ENCODE measurements around the gene LYRM7. TPM values are rescaled to one million over a fixed set of nuclear protein-coding genes. Genes with fewer than 3 reads are reported as not detected.
A peak's percentile ranks its signal among the peaks of the same experiment; 100 is the strongest.
"Not testable (repeated sequence)": the region's sequence is repeated elsewhere in the genome, so short reads cannot be mapped to it uniquely, and the experiment has no call there.

LYRM7 gene
- total RNA-seq (2014; rRNA removed; shearing (Covaris generic)): 4.5 and 9.3 TPM in 2 replicates

DNA sequence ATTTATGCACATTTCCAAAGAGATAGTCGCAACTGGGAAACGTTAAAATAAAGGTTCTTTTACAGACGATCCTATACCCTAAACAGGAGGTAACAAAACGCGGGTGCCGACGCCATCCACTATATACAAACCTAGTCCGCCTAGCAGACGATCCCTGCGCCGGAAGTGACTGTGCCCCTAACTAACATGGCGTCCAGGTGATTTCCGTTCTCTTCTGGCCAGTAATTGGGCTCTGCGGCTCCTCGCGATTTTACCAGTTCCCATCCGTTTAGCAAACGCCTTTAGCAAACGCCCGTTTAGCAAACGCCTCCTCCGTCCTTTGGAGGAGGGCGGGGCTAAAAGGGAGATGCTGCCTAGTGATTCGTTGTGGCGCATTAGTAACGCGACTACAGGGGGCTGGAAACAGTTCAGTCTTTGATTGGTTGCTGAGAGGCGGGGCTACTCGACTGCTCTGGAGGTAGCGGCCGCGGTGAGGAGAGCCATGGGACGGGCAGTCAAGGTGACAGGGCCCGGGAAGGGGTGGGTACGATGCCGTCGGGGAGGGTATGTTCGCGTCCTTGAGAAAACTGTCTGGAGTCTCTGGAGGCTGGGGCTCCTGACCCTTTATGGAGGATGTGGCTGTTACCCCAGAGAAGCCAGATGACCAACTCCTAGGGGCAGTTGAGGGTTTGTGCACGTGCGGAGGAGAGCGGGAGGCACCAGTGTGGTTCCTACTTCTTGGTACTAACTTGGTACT, at the start of gene LYRM7:
Gene LYRM7 (plus strand): TSS at position 405 of the 736 bp plus-strand sequence. CDS start 77 bp downstream, at position 482.
- DNase-seq: peak; percentile 83
- Histone ChIP-seq H3K4me3 (ENCODE audit: insufficient read depth, low read depth, low read length) (peak within 1 kb of the TSS; percentile 74), H3K27me3 (ENCODE audit: control insufficient read depth, insufficient read depth, low read length) (no peaks in the 10 kb centered on the region), H3K36me3 (replicated peaks; ENCODE audit: control insufficient read depth, insufficient read depth, low read length) (no peaks in the 10 kb centered on the region)

DNA sequence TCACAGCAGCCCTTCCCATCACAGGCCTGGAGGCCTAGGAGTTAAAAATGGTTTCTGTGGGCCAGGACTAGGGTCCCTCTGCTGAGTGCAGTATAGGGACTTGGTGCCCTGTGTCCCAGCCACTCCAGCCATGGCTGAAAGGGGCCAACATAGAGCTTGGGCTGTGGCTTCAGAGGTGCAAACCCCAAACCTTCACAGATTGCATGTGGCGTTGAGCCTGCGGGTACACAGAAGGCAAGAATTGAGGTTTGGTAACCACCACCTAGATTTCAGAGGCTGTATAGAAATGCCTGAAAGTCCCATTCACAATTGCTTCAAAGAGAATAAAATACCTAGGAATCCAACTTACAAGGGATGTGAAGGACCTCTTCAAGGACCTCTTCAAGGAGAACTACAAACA, 43.5 kb upstream of the LYRM7 start:
- H3K27me3 ChIP-seq (ENCODE audit: control insufficient read depth, insufficient read depth, low read length); DNase-seq; H3K36me3 ChIP-seq (replicated peaks; ENCODE audit: control insufficient read depth, insufficient read depth, low read length); H3K4me3 ChIP-seq (ENCODE audit: insufficient read depth, low read depth, low read length): not testable (repeated sequence)

DNA sequence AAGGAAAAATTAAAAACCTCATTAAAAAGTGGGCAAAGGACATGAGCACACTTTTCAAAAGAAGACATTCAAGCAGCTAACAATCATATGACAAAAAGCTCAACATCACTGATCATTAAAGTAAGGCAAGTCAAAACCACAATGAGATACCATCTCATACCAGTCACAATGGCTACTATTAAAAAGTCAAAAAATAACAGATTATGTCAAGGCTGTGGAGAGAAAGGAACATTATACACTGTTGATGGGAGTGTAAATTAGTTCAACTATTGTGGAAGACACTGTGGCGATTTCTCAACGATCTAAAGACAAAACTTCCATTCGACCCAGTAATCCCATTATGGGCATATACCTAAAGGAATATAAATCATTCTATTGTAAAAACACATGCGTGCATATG, 41.4 kb upstream of the LYRM7 start:
- DNase-seq: no peak
- H3K36me3 ChIP-seq (replicated peaks; ENCODE audit: control insufficient read depth, insufficient read depth, low read length): no peaks in the 10 kb centered on the region

DNA sequence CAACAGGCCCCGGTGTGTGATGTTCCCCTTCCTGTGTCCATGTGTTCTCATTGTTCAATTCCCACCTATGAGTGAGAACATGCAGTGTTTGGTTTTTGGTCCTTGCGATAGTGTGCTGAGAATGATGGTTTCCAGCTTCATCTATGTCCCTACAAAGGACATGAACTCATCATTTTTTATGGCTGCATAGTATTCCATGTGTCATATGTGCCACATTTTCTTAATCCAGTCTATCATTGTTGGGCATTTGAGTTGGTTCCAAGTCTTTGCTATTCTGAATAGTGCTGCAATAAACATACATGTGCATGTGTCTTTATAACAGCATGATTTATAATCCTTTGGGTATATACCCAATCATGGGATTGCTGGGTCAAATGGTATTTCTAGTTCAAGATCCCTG, 37.7 kb upstream of the LYRM7 start:
- not testable (repeated sequence) for DNase-seq; H3K4me3 ChIP-seq (ENCODE audit: insufficient read depth, low read depth, low read length)

More for the DNA sequence above, 41.4 kb upstream of the LYRM7 start:
- Histone ChIP-seq H3K4me3 (ENCODE audit: insufficient read depth, low read depth, low read length) (no peak overlapping the region), H3K27me3 (ENCODE audit: control insufficient read depth, insufficient read depth, low read length) (no peaks in the 10 kb centered on the region)

DNA sequence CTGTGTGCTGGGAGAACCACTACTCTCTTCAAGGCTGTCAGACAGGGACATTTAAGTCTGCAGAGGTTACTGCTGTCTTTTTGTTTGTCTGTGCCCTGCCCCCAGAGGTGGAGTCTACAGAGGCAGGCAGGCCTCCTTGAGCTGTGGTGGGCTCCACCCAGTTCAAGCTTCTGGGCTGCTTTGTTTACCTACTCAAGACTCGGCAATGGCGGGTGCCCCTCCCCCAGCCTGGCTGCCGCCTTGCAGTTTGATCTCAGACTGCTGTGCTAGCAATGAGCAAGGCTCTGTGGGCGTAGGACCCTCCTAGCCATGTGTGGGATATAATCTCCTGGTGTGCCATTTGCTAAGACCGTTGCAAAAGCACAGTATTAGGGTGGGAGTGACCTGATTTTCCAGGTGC, 32.3 kb upstream of the LYRM7 start:
- not testable (repeated sequence) for H3K4me3 ChIP-seq (ENCODE audit: insufficient read depth, low read depth, low read length); DNase-seq; H3K36me3 ChIP-seq (replicated peaks; ENCODE audit: control insufficient read depth, insufficient read depth, low read length)

More for the DNA sequence above, 37.7 kb upstream of the LYRM7 start:
- H3K27me3 ChIP-seq (ENCODE audit: control insufficient read depth, insufficient read depth, low read length); H3K36me3 ChIP-seq (replicated peaks; ENCODE audit: control insufficient read depth, insufficient read depth, low read length): not testable (repeated sequence)

DNA sequence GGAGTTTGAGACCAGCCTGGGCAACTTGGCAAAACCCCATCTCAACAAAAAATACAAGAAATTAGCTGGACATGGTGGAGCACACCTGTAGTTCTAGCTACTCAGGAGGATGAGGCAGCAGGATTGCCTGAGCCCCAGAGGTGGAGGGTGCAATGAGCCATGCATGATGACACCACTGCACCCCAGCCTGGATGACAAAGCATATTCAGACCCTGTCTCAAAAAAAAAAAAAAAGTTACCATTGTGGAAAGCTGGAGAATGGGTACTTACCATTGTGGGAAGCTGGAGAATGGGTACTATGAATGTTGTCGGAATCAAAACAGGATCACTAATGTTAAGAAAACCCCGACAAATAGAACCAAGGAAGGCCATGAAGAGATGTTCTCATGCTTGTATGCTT, 31.4 kb upstream of the LYRM7 start:
- Histone ChIP-seq H3K27me3 (ENCODE audit: control insufficient read depth, insufficient read depth, low read length) (no peaks in the 10 kb centered on the region), H3K4me3 (ENCODE audit: insufficient read depth, low read depth, low read length) (no peak overlapping the region), H3K36me3 (replicated peaks; ENCODE audit: control insufficient read depth, insufficient read depth, low read length) (no peaks in the 10 kb centered on the region; the same call in 1 of the 2 replicates)
- DNase-seq: no peak

More for the DNA sequence above, 32.3 kb upstream of the LYRM7 start:
- not testable (repeated sequence) for H3K27me3 ChIP-seq (ENCODE audit: control insufficient read depth, insufficient read depth, low read length)

DNA sequence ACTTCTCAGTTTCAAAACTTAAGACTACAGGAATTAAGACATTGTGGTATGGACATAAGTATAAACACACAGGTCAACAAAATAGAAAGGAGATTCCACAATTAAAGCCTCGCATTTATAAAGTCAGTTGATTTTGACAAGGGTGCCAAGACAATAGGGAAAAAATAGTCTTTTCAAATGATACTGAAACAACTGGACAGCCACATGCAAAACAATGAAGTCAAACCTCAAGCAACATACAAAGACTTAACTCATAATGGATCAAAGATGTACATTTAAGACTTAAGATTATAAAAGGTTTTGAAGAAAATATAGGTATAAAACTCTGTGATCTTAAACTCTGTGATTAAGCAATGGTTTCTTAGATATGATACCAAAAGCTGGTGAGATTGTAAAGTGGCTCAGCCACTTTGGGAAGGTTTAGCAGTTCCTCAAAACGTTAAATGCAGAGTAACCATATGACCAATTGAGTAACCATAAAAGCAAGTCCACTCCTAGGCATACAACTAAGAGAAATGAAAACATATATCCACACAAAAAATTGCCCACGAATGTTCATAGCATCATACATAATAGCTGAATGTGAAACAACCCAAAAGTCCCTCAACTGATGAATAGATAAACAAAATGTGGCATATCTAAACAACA, 27.6 kb upstream of the LYRM7 start:
- Histone ChIP-seq H3K4me3 (ENCODE audit: insufficient read depth, low read depth, low read length) (no peak overlapping the region), H3K36me3 (replicated peaks; ENCODE audit: control insufficient read depth, insufficient read depth, low read length) (no peaks in the 10 kb centered on the region; the same call in 1 of the 2 replicates), H3K27me3 (ENCODE audit: control insufficient read depth, insufficient read depth, low read length) (no peaks in the 10 kb centered on the region)
- DNase-seq: no peak

DNA sequence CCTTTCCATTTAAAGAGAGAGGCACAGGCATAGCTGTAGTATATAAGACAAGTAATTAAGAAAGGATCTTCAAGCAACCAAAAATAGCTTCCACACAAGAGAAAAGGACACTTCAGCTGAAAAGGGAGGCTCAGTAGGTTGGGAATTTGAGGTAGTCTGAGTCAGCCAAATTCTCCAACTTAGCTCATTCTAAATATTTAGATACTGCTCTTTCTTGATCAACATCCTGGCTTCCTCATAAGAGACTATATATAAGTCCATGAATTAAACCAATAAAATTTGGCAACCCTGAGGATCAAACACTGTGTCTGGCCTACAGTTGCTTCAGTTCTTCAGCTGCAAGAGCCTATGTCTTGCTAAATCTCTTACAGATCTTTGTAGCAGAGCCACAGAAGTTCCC, 23.5 kb upstream of the LYRM7 start:
- no peaks in the 10 kb centered on the region for H3K27me3 ChIP-seq (ENCODE audit: control insufficient read depth, insufficient read depth, low read length)
- DNase-seq: no peak
- H3K36me3 ChIP-seq (replicated peaks; ENCODE audit: control insufficient read depth, insufficient read depth, low read length): no peaks in the 10 kb centered on the region
- no peak overlapping the region for H3K4me3 ChIP-seq (ENCODE audit: insufficient read depth, low read depth, low read length)

DNA sequence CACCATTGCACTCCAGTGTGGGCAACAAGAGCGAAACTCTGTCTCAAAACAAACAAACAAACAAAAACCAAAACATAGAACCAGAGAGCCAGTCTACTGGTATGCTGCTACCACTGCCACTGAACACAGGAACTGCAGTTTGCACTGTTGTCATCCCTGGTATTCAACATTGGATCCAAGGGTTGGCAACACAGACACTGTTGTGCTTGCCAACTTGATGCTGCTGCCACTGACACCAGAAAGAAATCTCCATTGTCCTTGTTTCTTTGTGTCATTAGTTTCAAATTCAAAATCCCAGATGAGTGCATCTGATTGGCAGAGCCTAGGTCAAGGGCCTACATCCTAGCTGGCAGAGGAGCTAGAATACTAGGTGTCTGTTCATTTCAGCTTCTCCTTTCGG, 21.9 kb upstream of the LYRM7 start:
- no peak for DNase-seq
- no peak overlapping the region for H3K4me3 ChIP-seq (ENCODE audit: insufficient read depth, low read depth, low read length)
- no peaks in the 10 kb centered on the region for H3K36me3 ChIP-seq (replicated peaks; ENCODE audit: control insufficient read depth, insufficient read depth, low read length)
- H3K27me3 ChIP-seq (ENCODE audit: control insufficient read depth, insufficient read depth, low read length): no peaks in the 10 kb centered on the region

DNA sequence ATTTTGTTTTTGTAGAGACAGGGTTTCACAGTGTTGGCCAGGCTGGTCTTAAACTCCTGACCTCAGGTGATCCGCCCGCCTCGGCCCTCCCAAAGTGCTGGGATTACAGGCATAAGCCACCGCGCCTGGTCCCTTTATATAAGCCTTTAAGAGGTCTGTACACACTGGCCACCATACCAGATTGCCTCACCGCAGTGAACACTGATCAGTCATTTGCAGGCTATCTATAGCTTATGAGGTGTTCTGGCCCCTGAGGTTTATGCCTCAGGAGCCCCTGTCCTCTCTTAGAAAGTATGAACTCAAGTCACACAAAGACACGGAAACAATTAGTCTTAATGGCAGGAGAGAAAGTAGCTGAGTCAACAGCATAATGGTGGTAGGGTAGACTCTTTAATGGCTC, 20.3 kb upstream of the LYRM7 start:
- Histone ChIP-seq H3K27me3 (ENCODE audit: control insufficient read depth, insufficient read depth, low read length) (no peaks in the 10 kb centered on the region), H3K36me3 (replicated peaks; ENCODE audit: control insufficient read depth, insufficient read depth, low read length) (no peaks in the 10 kb centered on the region), H3K4me3 (ENCODE audit: insufficient read depth, low read depth, low read length) (no peak overlapping the region)
- DNase-seq: no peak

DNA sequence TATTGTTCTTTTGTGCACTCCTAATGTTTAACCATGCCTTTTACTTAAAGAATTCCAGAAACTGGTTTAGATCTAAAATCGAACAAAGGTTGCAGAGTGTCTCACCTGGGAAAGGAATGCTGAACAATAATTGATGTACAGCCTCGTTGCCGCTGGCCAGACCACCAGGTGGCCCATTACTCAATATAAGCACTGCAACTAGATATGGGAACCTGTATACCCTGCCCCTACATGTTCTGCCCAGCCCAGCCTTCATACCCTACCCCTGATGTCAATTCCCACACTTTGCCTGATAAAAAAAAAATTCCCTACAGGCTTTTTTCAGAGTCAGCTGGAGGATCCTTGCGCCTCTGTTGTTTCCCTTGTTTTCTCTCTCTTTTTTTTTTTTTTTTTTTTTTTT, 19.5 kb upstream of the LYRM7 start:
- H3K36me3 ChIP-seq (replicated peaks; ENCODE audit: control insufficient read depth, insufficient read depth, low read length): no peaks in the 10 kb centered on the region
- H3K4me3 ChIP-seq (ENCODE audit: insufficient read depth, low read depth, low read length): no peak overlapping the region
- DNase-seq: no peak
- H3K27me3 ChIP-seq (ENCODE audit: control insufficient read depth, insufficient read depth, low read length): no peaks in the 10 kb centered on the region

DNA sequence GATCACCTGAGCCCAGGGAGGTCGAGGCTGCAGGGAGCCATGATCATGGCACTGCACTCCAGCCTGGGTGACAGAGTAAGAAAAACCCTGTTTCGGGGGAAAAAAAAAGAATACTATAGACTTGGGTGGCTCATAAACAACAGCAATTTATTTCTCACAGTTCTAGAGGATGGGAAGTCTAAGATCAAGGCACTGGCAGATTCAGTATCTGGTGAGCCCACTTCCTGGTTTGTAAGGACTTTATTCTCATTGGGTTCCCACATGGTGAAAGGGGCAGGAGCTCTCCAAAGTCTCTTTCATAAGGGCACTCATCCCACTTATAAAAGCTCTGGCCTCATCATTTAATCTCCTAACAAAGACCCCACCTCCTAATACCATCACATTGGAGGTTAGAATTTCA, 14.4 kb upstream of the LYRM7 start:
- Histone ChIP-seq H3K4me3 (ENCODE audit: insufficient read depth, low read depth, low read length) (no peak overlapping the region), H3K36me3 (replicated peaks; ENCODE audit: control insufficient read depth, insufficient read depth, low read length) (peaks cover 11% of the 10 kb centered on the region), H3K27me3 (ENCODE audit: control insufficient read depth, insufficient read depth, low read length) (no peaks in the 10 kb centered on the region)
- no peak for DNase-seq

DNA sequence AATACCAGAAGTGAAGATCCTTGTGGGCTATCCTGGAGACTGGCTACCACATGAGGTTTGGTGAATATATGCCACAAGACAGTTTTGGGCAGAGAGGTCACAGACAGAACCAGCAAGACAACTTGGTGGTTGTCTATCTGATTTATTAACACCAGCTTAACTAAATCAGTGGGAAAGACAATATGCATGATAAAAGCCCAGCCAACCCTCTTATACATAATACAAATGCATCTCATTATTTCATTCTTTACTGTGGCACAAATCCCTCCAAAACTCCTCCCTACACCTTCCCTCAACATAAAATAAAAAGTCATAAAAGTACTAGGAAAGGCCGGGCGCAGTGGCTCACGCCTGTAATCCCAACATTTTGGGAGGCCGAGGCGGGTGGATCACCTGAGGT, 13.8 kb upstream of the LYRM7 start:
- Histone ChIP-seq H3K4me3 (ENCODE audit: insufficient read depth, low read depth, low read length) (no peak overlapping the region), H3K27me3 (ENCODE audit: control insufficient read depth, insufficient read depth, low read length) (no peaks in the 10 kb centered on the region), H3K36me3 (replicated peaks; ENCODE audit: control insufficient read depth, insufficient read depth, low read length) (peaks cover 12% of the 10 kb centered on the region)
- no peak for DNase-seq

DNA sequence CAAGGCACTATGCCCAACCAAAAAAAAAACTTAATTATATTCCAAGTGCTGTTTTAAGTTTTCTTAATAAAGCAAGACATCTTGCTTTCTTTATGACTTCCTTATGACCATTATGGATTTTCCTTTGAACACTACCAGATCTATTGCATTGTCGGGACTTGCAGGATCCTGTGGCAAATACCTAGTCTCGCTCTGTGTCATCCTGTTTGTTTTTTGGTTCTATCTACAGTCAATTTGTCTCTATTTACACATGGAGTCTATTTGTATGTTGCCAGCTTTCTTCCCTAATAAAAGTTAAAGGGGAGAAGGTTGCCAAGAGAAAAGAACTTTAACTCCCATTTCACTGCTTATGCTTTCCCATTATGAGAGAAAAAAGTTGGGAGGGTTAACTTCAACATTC, 10.6 kb upstream of the LYRM7 start:
- DNase-seq: no peak
- Histone ChIP-seq H3K36me3 (replicated peaks; ENCODE audit: control insufficient read depth, insufficient read depth, low read length) (peaks cover 14% of the 10 kb centered on the region), H3K27me3 (ENCODE audit: control insufficient read depth, insufficient read depth, low read length) (no peaks in the 10 kb centered on the region), H3K4me3 (ENCODE audit: insufficient read depth, low read depth, low read length) (no peak overlapping the region)

All from H7 (cell line).